Activated CD4-positive, alpha-beta T cell treated with anti-CD3 and anti-CD28 coated beads, Interleukin-10, Interleukin-2, amounts not matched to agents 100 ng/mL and 50 ng/mL, durations not matched to agents 16 hours and 8 hours (primary cell): ENCODE data around the gene HERPUD1.
"Not testable (repeated sequence)": the region's sequence is repeated elsewhere in the genome, so short reads cannot be mapped to it uniquely, and the experiment has no call there.

Experiments used
- DNase-seq: peaks from one replicate; pipeline ENCODE4 v3.0.0-alpha.2; 2020

The HERPUD1 gene, protein sequence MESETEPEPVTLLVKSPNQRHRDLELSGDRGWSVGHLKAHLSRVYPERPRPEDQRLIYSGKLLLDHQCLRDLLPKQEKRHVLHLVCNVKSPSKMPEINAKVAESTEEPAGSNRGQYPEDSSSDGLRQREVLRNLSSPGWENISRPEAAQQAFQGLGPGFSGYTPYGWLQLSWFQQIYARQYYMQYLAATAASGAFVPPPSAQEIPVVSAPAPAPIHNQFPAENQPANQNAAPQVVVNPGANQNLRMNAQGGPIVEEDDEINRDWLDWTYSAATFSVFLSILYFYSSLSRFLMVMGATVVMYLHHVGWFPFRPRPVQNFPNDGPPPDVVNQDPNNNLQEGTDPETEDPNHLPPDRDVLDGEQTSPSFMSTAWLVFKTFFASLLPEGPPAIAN

DNA sequence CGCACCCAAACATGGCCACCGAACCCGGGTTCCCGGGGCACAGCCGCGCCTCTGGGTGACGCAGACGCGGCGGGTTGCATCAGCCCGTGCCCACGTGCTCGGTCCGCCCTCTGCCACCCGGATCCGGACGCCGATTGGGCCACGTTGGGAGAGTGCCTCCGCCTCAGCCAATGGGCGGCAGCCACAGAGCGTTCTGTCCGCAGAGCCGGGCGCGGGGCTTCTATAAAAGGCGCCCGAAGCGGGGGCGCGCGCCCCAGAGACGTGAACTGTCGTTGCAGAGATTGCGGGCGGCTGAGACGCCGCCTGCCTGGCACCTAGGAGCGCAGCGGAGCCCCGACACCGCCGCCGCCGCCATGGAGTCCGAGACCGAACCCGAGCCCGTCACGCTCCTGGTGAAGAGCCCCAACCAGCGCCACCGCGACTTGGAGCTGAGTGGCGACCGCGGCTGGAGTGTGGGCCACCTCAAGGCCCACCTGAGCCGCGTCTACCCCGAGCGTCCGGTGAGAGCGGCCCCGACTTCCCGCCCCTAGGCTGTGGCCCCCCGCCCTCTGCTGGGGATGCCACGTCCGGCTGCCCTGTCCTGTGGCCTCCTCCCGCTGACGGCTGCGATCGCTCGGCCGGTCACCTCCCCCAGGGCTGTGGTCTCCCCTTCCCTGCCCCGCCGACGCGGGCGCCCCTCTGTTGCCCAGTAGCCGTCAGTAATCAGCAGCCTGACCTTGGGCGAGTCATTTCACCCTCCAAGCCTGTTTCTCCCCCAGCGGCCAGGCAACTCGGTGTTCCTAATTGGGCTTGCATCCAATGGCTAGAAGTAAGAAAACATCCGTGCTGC is at the start of gene HERPUD1:
HERPUD1 (plus strand) TSS at position 251 of the 829 bp plus-strand sequence; CDS start at position 354, 103 bp downstream.
- DNase-seq: peak; percentile 100

DNA sequence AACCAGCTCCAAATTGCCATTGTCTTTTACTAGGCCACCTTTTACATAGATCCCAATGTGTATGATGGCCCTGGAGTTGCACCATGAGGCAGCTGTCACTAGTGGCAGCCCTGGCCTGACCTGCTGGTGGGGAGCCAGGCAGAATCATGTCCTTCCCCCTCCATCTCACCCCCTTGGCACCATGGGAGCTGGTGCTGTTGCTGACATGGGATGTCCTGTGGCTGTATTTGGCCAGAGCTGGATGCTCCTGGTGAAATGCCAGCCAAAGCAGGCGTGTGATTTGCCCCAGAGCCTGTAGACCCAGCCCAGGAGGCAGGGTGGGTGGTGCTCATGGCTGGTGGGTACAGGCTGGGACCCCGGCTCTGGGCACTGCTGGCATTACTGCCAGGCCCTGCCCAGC is 48.4 kb upstream of the HERPUD1 start:
- no peak for DNase-seq

GRCh38 chr16:56884026-56884582 is 47.8 kb upstream of the HERPUD1 start:
- no peak for DNase-seq

DNA sequence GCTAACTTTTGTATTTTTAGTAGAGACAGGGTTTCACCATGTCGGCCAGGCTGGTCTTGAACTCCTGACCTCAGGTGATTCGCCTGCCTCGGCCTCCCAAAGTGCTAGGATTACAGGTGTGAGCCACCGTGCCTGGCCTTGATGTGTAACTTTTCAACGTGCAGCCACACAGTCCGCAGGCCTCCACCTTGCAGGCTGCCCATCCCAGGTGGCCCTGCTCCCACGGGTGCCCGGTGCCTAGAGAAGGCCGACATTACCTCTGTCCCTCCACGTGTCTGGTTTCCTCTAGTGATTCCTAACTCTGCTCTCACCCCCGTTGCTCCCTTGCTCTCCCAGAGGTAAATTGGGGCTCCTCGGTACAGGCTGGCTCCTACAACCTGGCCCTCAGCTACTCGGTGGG is 47.0 kb upstream of the HERPUD1 start:
- not testable (repeated sequence) for DNase-seq

DNA sequence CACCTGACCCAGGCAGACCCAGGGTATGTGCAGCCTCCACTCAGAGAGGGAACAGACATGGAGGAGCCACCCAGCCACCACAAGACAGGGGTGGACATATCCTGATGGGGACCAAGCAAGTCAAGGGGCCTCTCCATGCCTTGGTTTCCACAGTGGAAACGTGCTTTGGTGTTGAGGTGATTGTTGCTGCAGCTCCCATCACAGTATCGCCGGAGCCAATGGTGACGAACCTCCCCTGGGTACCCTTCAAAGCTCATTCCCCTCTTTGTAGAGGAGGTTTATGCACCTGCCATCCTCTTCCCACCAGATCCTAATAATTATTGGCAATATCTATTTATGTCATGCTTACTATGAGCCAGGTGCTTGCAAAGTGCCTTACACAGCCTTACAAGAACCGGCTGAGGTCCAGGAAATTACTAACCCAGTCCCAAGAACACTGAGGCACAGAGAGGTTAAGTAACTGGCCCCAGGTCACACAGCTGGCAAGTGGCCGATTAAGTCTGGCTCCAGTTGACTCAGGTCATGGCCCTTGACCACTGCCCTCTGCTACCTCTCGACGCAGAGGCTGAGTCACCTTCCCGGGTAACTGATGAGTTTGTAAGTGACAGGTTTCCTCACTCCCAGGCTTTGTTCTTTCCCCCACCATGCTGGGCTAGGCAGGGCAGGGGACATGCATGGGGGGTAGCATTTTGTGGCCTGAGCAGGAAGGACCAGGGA is 46.3 kb upstream of the HERPUD1 start:
- DNase-seq: no peak

- no peak for DNase-seq
These were observed 45.6 kb upstream of the HERPUD1 start for GRCh38 chr16:56886296-56886695.

GRCh38 chr16:56886826-56887225 is 45.1 kb upstream of the HERPUD1 start:
- no peak for DNase-seq

GRCh38 chr16:56888806-56889205 is 43.1 kb upstream of the HERPUD1 start:
- no peak for DNase-seq

DNA sequence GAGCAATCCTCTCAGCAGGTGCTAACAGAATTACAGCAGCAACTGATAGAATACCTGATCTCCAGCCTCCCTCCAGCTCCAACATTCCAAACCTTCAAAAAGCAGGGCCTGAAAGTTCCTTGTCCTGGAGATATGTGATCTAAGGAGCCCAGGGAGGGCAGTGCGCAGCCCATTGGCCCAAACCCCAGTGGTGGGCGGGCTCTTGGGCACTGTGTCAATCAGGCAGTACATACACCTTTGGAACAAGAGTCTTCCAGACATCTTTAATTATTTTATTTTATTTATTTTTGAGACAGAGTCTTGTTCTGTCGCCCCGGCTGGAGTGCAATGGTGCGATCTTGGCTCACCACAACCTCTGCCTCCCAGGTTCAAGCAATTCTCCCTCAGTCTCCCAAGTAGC is 42.7 kb upstream of the HERPUD1 start:
- no peak for DNase-seq

DNA sequence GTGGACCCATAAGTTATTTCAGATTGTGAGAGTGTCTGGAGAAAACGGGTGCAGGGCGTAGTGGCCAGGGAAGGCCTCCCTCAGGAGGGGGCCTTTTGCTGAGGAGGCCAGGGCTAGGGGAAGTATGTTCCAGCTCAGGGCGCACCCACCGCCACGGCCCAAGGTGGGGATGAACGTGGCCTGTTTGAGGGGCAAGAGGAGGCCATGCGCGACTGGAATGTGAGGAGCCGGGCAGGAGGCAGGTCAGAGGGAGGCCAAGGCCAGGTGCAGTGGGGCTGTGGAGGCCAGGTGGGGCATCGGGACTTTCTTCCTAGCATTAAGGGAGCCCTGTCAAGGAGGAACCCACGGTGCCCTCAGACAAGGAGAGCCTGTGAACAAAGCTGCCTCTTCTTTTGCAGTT is 40.3 kb upstream of the HERPUD1 start:
- DNase-seq: no peak

- DNase-seq: no peak
These were observed 39.2 kb upstream of the HERPUD1 start for GRCh38 chr16:56892705-56893104.

- DNase-seq: no peak
These were observed 37.5 kb upstream of the HERPUD1 start for GRCh38 chr16:56894331-56894917.

DNA sequence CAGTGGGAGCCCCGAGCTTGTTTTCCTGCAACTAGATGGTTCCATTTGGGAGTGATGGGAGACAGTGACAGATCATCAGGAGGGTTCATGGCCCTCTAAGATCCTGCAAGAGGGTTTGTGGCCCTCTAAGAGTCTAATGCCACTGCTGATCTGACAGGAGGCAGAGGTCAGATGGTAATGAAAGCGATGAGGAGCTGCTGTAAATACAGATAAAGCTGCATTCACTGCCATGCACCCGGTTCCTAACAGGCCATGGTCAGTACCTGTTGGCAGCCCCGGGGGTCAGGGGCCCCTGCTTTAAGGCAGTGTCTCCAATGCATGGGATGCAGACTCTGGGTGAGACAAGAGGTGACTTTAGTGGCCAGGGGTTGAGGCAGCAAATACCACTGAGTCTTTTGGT is 36.1 kb upstream of the HERPUD1 start:
- DNase-seq: no peak

DNA sequence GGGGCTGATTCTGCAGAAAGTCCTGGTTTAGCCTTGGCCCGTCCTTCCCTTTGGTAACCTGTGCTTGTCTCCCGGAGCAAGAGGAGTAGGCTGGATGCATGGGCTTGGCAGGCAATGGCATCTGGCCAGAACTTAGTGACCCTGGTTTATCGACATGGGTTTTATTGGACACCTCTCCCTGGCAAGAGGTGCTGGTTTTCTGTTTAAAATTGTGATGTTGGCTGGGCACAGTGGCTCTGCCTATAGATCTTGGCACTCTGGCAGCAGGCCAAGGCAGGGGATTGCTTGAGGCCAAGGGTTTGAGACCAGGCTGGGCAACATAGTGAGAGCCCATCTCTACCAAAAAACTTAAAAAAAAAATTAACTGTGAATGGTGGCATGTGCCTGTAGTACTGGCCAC is 35.7 kb upstream of the HERPUD1 start:
- no peak for DNase-seq

- no peak for DNase-seq
These were observed 34.7 kb upstream of the HERPUD1 start for GRCh38 chr16:56897026-56897799.

GRCh38 chr16:56898847-56899246 is 33.1 kb upstream of the HERPUD1 start:
- peak; percentile 58 for DNase-seq

- DNase-seq: no peak
These were observed 28.1 kb upstream of the HERPUD1 start for GRCh38 chr16:56903866-56904265.

GRCh38 chr16:56907401-56907800 is 24.5 kb upstream of the HERPUD1 start:
- DNase-seq: no peak

DNA sequence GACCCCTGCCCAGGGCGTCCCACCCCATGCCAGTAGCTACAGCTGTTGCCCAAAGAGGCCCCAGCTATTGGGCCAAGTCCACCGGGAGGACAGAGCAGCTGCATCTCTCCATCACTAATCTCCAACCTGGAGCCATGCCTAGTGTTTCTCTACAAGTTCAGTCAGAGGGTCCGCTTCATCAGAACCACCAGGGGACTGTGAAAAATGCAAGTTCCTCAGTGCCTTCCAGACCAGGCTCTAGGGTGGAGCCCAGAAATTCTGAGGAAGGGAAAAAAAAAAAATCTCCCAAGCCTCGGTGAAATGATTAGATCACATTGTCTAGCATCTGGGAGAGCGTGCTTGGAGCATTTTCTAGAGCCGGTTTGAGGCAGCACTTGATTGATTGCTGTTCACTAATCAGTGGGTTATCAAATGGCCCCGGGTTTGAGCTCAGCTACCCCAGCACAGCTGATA is 22.4 kb upstream of the HERPUD1 start:
- no peak for DNase-seq

- no peak for DNase-seq
These were observed 21.8 kb upstream of the HERPUD1 start for GRCh38 chr16:56910112-56910511.

DNA sequence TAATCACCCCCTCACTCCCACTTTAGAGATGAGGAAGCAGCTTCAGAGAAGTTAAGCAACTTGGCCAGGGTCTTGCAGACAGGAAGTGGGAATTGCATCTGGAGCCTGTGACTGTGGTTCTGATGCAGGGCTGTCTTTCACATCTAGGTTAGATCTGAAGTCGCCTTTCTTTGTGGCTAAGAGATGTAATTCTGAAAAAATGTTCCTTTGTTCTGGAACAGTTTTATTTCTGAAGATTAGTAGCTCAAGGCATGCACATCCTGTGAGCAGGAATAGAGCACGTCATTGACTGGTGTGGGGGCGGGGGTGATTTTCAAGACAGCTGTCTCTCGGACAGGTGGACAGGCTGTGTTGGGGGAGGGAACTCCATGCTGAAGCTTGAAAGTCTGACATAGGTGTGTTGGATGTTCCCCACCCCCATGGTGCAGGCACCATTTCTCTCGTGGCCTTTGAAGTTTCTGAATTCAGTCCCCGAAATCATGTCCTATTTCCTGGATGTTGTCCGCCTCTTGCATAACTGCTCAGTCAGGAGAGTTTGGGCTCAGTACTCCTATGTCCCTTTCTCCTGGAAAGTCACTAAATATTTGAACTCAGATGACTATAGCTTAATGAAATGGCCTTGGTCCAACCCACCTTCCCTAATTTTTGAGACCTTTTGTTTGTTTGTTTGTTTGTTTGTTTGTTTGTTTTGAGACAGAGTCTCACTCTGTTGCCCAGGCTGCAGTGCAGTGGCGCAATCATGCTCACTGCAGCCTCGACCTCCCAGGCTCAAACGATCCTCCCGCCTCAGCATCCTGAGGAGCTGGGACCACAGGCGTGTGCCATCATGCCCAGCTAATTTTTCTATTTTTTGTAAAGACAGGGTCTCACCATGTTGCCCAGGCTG is 21.0 kb upstream of the HERPUD1 start:
- DNase-seq: peak; percentile 17
